DMS79 (cell line): ENCODE results near the gene KCNT1.
A peak's percentile ranks its signal among the peaks of the same experiment; 100 is the strongest.
"Not testable (repeated sequence)": the region's sequence is repeated elsewhere in the genome, so short reads cannot be mapped to it uniquely, and the experiment has no call there.

Source experiments
- DNase-seq: peaks from one replicate; lab custom pipeline; 2025; lab: John Stamatoyannopoulos, UW

Gene KCNT1

GRCh38 chr9:135701959-135702721 is at the start of gene KCNT1:
TSS of gene KCNT1 (plus strand) at chr9:135702185. CDS start at chr9:135702259, 74 bp downstream.
- peak; percentile 12 for DNase-seq

GRCh38 chr9:135655317-135655716 is 46.7 kb upstream of the KCNT1 start:
- no peak for DNase-seq

- no peak for DNase-seq
These were observed 44.6 kb upstream of the KCNT1 start for GRCh38 chr9:135657416-135657815.

GRCh38 chr9:135659252-135659651 is 42.7 kb upstream of the KCNT1 start:
- DNase-seq, result no peak

GRCh38 chr9:135660407-135660806 is 41.6 kb upstream of the KCNT1 start:
- DNase-seq, result no peak

- DNase-seq, result no peak
These were observed 40.0 kb upstream of the KCNT1 start for GRCh38 chr9:135661816-135662560.

GRCh38 chr9:135662758-135663450 is 39.1 kb upstream of the KCNT1 start, which contains the start of gene LCN9:
TSS of gene LCN9 (plus strand) at chr9:135663309. CDS start at chr9:135663322, 13 bp downstream.
- DNase-seq, result no peak

GRCh38 chr9:135663451-135663770 is 38.6 kb upstream of the KCNT1 start:
- no peak for DNase-seq

GRCh38 chr9:135663857-135664256 is 38.1 kb upstream of the KCNT1 start:
- no peak for DNase-seq

GRCh38 chr9:135664266-135664665 is 37.7 kb upstream of the KCNT1 start:
- DNase-seq, result no peak

- DNase-seq, result no peak
These were observed 36.9 kb upstream of the KCNT1 start for GRCh38 chr9:135664801-135665794.

- DNase-seq, result no peak
These were observed 36.2 kb upstream of the KCNT1 start for GRCh38 chr9:135665795-135666189.

GRCh38 chr9:135666534-135667462 is 35.2 kb upstream of the KCNT1 start:
- DNase-seq, result no peak

GRCh38 chr9:135667463-135668001 is 34.5 kb upstream of the KCNT1 start:
- DNase-seq, result no peak

GRCh38 chr9:135669018-135669417 is 33.0 kb upstream of the KCNT1 start:
- not testable (repeated sequence) for DNase-seq

- DNase-seq, result no peak
These were observed 32.2 kb upstream of the KCNT1 start for GRCh38 chr9:135669616-135670285.

GRCh38 chr9:135670721-135671590 is 31.0 kb upstream of the KCNT1 start:
- DNase-seq, result no peak

GRCh38 chr9:135671591-135672041 is 30.4 kb upstream of the KCNT1 start:
- DNase-seq, result no peak
